ENCODE data around the gene NAXD. TPM values are rescaled to one million over a fixed set of nuclear protein-coding genes. Genes with fewer than 3 reads are reported as not detected.
"Not testable (repeated sequence)": the region's sequence is repeated elsewhere in the genome, so short reads cannot be mapped to it uniquely, and the experiment has no call there.

NAXD gene
- total RNA-seq, result 10 to 100 TPM; 26.0 to 37.9 (median 35.4) TPM

DNA sequence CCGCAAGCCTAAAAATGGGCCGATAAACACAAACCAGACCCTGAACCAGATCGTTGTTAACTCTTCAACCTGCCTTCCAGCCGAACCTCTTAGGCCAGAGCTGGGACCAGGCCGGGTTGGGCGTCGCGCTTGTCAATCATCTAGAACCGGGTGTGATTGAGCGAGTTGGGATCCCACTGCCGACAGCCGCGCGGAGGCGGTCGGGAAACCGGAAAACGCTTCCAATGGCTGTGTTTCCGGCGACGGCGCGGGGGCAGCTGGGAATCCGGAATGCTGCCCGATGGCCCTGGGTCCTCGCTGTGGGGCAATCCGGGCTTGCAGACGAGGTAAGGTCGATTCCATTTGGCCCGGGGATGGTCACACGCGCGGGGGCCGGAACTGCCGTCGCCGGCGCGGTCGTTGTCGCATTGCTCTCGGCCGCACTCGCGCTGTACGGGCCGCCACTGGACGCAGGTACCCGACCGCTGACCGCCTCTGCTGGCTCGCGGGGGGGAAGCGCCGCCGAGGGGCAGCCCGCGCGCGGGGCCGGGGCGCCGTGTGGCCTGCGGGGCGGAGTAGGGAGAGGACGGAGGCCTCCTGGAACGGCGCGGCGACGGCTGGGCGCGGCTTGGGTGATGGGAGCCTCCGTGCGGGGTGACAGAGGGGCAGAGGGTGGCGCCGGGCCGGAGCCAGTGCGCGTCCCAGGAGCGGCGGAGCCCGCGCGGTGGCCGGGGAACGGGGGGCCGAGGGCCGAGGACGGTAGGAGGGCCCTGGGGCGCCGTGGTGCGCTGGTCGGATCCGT is at the start of gene NAXD:
Gene NAXD (plus strand): TSS at position 224 of the 781 bp plus-strand sequence. CDS start 57 bp downstream, at position 281.
- no peaks in the 10 kb centered on the region for H3K27me3 ChIP-seq
- TF ChIP-seq, protein P1, sequence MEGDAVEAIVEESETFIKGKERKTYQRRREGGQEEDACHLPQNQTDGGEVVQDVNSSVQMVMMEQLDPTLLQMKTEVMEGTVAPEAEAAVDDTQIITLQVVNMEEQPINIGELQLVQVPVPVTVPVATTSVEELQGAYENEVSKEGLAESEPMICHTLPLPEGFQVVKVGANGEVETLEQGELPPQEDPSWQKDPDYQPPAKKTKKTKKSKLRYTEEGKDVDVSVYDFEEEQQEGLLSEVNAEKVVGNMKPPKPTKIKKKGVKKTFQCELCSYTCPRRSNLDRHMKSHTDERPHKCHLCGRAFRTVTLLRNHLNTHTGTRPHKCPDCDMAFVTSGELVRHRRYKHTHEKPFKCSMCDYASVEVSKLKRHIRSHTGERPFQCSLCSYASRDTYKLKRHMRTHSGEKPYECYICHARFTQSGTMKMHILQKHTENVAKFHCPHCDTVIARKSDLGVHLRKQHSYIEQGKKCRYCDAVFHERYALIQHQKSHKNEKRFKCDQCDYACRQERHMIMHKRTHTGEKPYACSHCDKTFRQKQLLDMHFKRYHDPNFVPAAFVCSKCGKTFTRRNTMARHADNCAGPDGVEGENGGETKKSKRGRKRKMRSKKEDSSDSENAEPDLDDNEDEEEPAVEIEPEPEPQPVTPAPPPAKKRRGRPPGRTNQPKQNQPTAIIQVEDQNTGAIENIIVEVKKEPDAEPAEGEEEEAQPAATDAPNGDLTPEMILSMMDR (IDR thresholded peaks at IDR 0.05), result peak in 1 of 4 experiments; percentile 22
- peak; percentile 52 to 57 for TF ChIP-seq POLR2A (IDR thresholded peaks at IDR 0.05)
- DNase-seq, result peak; percentile 91 to 93
- intact Hi-C loops (cut with DNase I; ENCODE audit: low total_unique reads), result no loop called here
- H3K4me1 ChIP-seq, result peaks cover 11 to 12% of the 10 kb centered on the region in 2 donors
- no peaks in the 10 kb centered on the region for H3K36me3 ChIP-seq
- peak within 1 kb of the TSS; percentile 78 to 85 for H3K27ac ChIP-seq
- H3K9me3 ChIP-seq, result no peaks in the 10 kb centered on the region
- peak within 1 kb of the TSS; percentile 60 to 91 for H3K4me3 ChIP-seq

DNA sequence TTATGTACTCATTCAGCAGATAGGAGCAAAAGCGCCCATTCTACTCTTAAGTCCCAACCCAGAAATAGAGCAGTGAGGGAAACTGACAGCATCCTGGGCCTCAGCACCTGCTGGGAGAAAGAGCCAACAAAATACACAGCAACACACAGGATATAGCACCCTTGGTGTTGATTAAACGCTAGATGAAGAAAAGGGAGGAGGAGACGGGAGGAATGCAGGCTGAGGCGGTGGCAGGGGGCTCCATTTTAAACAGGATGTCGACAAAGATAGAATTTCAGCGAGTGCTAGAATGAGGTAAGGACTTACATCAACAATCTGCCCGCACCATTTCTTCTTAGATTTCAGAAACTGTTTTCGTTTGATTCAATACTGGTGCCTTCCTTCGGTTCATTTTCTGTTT is 49.2 kb upstream of the NAXD start:
- no peaks in the 10 kb centered on the region for H3K9me3 ChIP-seq
- intact Hi-C loops (cut with DNase I; ENCODE audit: low total_unique reads), result no loop called here
- no peak for DNase-seq
- H3K4me1 ChIP-seq, result peaks cover 0 to 4% of the 10 kb centered on the region in 2 donors
- H3K27me3 ChIP-seq, result no peaks in the 10 kb centered on the region
- H3K36me3 ChIP-seq, result no peaks in the 10 kb centered on the region
- no peak overlapping the region for H3K4me3 ChIP-seq
- no peak overlapping the region for H3K27ac ChIP-seq
- TF ChIP-seq, protein P1 (IDR thresholded peaks at IDR 0.05), result no peak
- TF ChIP-seq POLR2A (IDR thresholded peaks at IDR 0.05), result no peak

DNA sequence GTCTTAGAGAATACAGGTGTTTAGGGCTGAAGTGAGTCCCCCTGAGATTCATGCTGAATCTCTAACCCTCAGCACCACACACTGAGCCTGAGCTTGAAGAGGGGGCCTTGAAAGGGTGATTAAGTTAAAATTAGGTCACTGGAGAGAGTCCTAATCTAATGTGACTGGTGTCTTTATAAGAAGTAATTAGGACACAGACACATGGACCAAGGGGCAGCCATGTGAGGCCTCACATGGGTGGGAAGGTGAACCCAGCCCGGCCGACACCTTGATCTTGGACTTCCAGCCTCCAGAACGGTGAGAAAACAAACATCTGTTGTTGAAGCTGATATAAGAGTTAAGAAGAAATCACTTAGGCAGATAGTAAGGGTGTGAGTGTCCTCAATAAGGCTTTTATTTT is 46.7 kb upstream of the NAXD start:
- Histone ChIP-seq H3K36me3 (no peaks in the 10 kb centered on the region), H3K4me3 (no peak overlapping the region), H3K4me1 (no peaks in the 10 kb centered on the region), H3K9me3 (no peaks in the 10 kb centered on the region), H3K27ac (no peak overlapping the region), H3K27me3 (no peaks in the 10 kb centered on the region)
- TF ChIP-seq, protein P1 (IDR thresholded peaks at IDR 0.05), result no peak
- TF ChIP-seq POLR2A (IDR thresholded peaks at IDR 0.05), result no peak
- intact Hi-C loops (cut with DNase I; ENCODE audit: low total_unique reads), result no loop called here
- no peak for DNase-seq

DNA sequence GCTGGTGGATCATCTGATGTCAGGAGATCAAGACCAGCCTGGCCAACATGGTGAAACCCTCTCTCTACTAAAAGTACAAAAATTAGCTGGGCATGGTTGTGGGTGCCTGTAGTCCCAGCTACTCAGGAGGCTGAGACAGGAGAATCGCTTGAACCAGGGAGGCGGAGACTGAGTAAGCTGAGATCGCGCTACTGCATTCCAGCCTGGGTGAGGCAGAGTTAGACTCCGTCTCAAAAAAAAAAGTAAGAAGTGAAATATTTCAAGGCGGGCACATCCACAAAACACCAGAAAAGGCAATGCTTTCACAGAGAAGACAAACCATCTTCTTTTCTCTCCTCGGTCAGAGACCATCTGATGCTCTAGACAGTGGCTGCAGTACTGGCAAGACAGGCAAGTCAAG is 45.4 kb upstream of the NAXD start:
- H3K27me3 ChIP-seq; DNase-seq; H3K4me1 ChIP-seq; intact Hi-C loops (cut with DNase I; ENCODE audit: low total_unique reads); H3K27ac ChIP-seq; H3K9me3 ChIP-seq; H3K36me3 ChIP-seq; H3K4me3 ChIP-seq: not testable (repeated sequence)

DNA sequence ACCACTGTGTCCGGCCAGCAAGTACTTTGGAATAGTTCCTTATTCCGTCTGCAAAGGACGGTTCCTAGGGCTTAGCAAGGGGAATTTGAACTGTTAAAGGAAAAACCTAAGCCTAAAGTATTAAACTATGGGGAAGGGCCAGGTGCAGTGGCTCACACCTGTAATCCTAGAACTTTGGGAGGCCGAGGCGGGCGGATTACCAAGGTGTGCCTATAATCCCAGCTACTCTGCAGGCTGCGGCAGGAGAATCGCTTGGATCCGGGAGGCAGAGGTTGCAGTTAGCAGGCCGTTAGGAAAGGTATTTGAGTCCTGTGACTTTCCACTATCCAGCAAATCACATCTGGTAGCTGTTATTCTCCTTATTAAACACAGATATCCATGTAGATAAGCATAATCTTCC is 44.5 kb upstream of the NAXD start:
- no peaks in the 10 kb centered on the region for H3K27me3 ChIP-seq
- H3K27ac ChIP-seq, result no peak overlapping the region
- intact Hi-C loops (cut with DNase I; ENCODE audit: low total_unique reads), result no loop called here
- H3K36me3 ChIP-seq, result no peaks in the 10 kb centered on the region
- no peak overlapping the region for H3K4me3 ChIP-seq
- TF ChIP-seq, protein P1 (IDR thresholded peaks at IDR 0.05), result no peak
- TF ChIP-seq POLR2A (IDR thresholded peaks at IDR 0.05), result no peak
- H3K4me1 ChIP-seq, result no peaks in the 10 kb centered on the region
- no peak for DNase-seq
- no peaks in the 10 kb centered on the region for H3K9me3 ChIP-seq

Data from uterus (tissue), 4 donors.